Heart left ventricle (tissue), 16 donors: ENCODE measurements around the gene TRIOBP. TPM values are rescaled to one million over a fixed set of nuclear protein-coding genes. Genes with fewer than 3 reads are reported as not detected.

Experiments
- ATAC-seq, 4 donors: fragments of 200-7000 bp; cut with Tn5 transposase; one replicate each; pipeline ENCODE4 v1.9.1; 2020 to 2022; ENCODE audit warnings: moderate library complexity in 4 of 4, mild to moderate bottlenecking in 3 of 4, moderate number of reproducible peaks in 1 of 4
- DNase-seq, 5 donors: peaks; one replicate each; pipeline ENCODE4 v3.0.0-alpha.2; 2020
- H3K27ac ChIP-seq, 12 donors: fragments of 200-600 bp; sonication (generic) in 4 of 12; one replicate each; pipeline versions ENCODE4 v1.5.0 to v1.8.0; 2016 to 2022; ENCODE audit warnings: mild to moderate bottlenecking in 2 of 12
- H3K27me3 ChIP-seq, 9 donors: fragments of 200-600 bp; sonication (generic) in 2 of 9; one replicate each; pipeline versions ENCODE4 v1.5.1 to v1.8.0; 2016 to 2022; ENCODE audit warnings: mild to moderate bottlenecking in 3 of 9
- H3K36me3 ChIP-seq, 9 donors: fragments of 200-600 bp; sonication (generic) in 2 of 9; one replicate each; pipeline versions ENCODE4 v1.5.0 to v1.8.0; 2018 to 2022; ENCODE audit warnings: mild to moderate bottlenecking in 2 of 9
- H3K4me1 ChIP-seq, 12 donors: fragments of 200-600 bp; sonication (generic) in 4 of 12; one replicate each; pipeline versions ENCODE4 v1.5.0 to v1.8.0; 2016 to 2022; ENCODE audit warnings: mild to moderate bottlenecking in 3 of 12
- H3K4me3 ChIP-seq, 12 donors: fragments of 200-600 bp; sonication (generic) in 4 of 12; one replicate each; pipeline versions ENCODE4 v1.5.0 to v1.8.0; 2017 to 2022; ENCODE audit warnings: mild to moderate bottlenecking in 9 of 12, moderate library complexity in 4 of 12
- H3K9me3 ChIP-seq, 12 donors: fragments of 200-600 bp; sonication (generic) in 4 of 12; one replicate each; pipeline versions ENCODE4 v1.5.0 to v1.8.0; 2016 to 2022; ENCODE audit warnings: mild to moderate bottlenecking in 1 of 12
- POLR2A ChIP-seq, 2 donors: fragments of 450-650 bp; IDR thresholded peaks; one replicate each; pipeline ENCODE4 v1.6.1; 2017; ENCODE audit warnings: antibody characterized with exemption in 2 of 2, mild to moderate bottlenecking in 2 of 2, moderate library complexity in 2 of 2
- WGBS, 4 donors: extraction: QIAGEN DNeasy Blood & Tissue Kit in 2 of 4; methylation state at CpG; one replicate each; pipeline versions ENCODE4 v1.1.5 to v1.1.7; 2013 to 2018; 5-methylcytosine and 5-hydroxymethylcytosine counted together
- intact Hi-C, 10 donors: fragments of 100-400 bp; cut with DNase I; formaldehyde crosslinking; loops; one replicate each; pipeline versions ENCODE4 v1.11.1 to v1.14.2; 2022
- polyA plus RNA-seq, 2 donors: library from polyadenylated mRNA; stranded (reverse); fragments of 200-250 nt; gene quantifications; one replicate each; pipeline ENCODE4 v1.2.3, GENCODE V29; 2013
- total RNA-seq, 9 donors: library from RNA; depleted of rRNA in 2 of 9; stranded (reverse); fragments of >200 nt in 2 of 9; fragmentation: NEBNext Ultra II Directional in 3 of 9; extraction: Animal tissue kit (Norgen Biotek cat#: 25700) in 3 of 9; gene quantifications; one replicate each; pipeline versions ENCODE4 v1.1.0 to v1.2.4, GENCODE V29; 2016 to 2023
- TF ChIP-seq, protein P1 (sequence below), 12 donors: fragments of 200-600 bp; sonication (generic) in 4 of 12; IDR thresholded peaks; one replicate each; pipeline versions ENCODE4 v1.5.0 to v1.8.0; 2018 to 2022; ENCODE audit warnings: antibody characterized with exemption in 12 of 12, mild to moderate bottlenecking in 5 of 12
- donor health status: ischemic (EF 13 %, LVEDD 7.1; RV severe dilation, severe dysfunction).
- donor health status: healthy with polysubstance abuse.
- donor health status: DM: no; HTN: yes; CAD: no.
- donor health status: DM: no; HTN: no; CAD: no.
- donor health status: ischemic (EF 25% LVEDD 6.9; RV normal size, moderate dysfunction).
- donor health status: ischemic (EF 25% LVEDD 5.7; RV mildly dilated, moderate dysfunction).
- donor health status: healthy.
- donor health status: DM: yes; HTN: yes; CAD: no.
- donor health status: ischemic (EF 35%, LVEDD 5.7; RV mildly dilated, moderate dysfunction).
- donor health status: nonischemic (EF 11% LVEDD 7.7; RV severe dilation, severe dysfunction).
- donor health status: DM: yes; HTN: yes; CAD: no.
- donor health status: PGD.
- donor health status: ischemic (EF 29% LVEDD 5.4; RV normal size, mild dysfunction).
- donor health status: nonischemic (EF 23%, LVEDD 6.1; RV moderate dilation, normal function).

TRIOBP gene
- total and polyA plus RNA-seq, 11 donors, result 54.9 to 147 (median 94.7) TPM

DNA sequence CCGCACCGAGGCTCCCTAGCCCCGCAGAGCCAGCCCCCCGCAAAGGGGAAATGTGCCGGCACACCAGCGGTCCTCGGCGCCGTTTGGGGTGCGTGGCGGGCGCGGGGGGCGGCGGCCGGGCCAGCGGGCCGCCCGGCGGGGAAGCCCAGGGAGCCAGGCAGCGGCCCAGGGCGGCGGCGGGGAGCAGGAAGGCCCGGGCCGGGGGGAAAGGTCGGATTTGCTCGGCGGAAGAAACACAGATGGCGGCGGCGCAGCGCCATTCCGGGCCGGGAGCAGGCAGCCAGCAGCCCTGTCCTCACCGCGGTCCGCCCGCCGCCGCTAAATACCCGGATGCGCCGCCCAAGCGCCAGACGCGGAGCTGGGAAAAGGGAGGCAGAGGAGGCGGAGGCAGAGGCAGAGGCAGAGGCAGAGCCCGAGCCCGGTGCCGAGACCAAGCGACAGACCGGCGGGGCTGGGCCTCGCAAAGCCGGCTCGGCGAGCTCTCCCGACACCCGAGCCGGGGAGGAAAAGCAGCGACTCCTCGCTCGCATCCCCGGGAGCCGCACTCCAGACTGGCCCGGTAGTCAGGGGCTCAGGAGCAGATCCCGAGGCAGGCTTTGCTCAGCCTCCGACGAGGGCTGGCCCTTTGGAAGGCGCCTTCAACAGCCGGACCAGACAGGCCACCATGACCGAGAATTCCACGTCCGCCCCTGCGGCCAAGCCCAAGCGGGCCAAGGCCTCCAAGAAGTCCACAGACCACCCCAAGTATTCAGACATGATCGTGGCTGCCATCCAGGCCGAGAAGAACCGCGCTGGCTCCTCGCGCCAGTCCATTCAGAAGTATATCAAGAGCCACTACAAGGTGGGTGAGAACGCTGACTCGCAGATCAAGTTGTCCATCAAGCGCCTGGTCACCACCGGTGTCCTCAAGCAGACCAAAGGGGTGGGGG lies 108.3 kb downstream of the TRIOBP start:
- Histone ChIP-seq H3K27me3 (peaks cover 0 to 2% (median 0%) of the 10 kb centered on the region in 9 donors), H3K4me3 (peak overlapping the region; percentile 48 to 85 (median 74)), H3K4me1 (peaks cover 0 to 57% (median 30%) of the 10 kb centered on the region in 12 donors), H3K27ac (peak overlapping the region; percentile 62 to 97 (median 93)), H3K9me3 (no peaks in the 10 kb centered on the region), H3K36me3 (no peaks in the 10 kb centered on the region)
- WGBS, 4 donors, result 1 to 3% (median 2%) methylated on average over 29 to 87 of the region's 87 CpGs
- ATAC-seq, result peak; percentile 46 to 67 (median 64)
- peak; percentile 92 to 97 (median 93) for DNase-seq
- intact Hi-C loops, result loop anchor here in 3 of 10 donors (2.0 to 10.0 kb wide), 3 partner anchors 50 to 53 kb away; no protein-coding TSS in a partner anchor
- peak in 1 of 2 donors; percentile 78 for TF ChIP-seq POLR2A (IDR thresholded peaks at IDR 0.05)
- TF ChIP-seq, protein P1, sequence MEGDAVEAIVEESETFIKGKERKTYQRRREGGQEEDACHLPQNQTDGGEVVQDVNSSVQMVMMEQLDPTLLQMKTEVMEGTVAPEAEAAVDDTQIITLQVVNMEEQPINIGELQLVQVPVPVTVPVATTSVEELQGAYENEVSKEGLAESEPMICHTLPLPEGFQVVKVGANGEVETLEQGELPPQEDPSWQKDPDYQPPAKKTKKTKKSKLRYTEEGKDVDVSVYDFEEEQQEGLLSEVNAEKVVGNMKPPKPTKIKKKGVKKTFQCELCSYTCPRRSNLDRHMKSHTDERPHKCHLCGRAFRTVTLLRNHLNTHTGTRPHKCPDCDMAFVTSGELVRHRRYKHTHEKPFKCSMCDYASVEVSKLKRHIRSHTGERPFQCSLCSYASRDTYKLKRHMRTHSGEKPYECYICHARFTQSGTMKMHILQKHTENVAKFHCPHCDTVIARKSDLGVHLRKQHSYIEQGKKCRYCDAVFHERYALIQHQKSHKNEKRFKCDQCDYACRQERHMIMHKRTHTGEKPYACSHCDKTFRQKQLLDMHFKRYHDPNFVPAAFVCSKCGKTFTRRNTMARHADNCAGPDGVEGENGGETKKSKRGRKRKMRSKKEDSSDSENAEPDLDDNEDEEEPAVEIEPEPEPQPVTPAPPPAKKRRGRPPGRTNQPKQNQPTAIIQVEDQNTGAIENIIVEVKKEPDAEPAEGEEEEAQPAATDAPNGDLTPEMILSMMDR (IDR thresholded peaks at IDR 0.05), result no peak

GRCh38 chr22:37805810-37806277 lies 109.0 kb downstream of the TRIOBP start:
- TF ChIP-seq POLR2A (IDR thresholded peaks at IDR 0.05), result no peak
- TF ChIP-seq, protein P1 (IDR thresholded peaks at IDR 0.05), result no peak
- DNase-seq, result no peak
- H3K4me1 ChIP-seq, result peaks cover 0 to 57% (median 30%) of the 10 kb centered on the region in 12 donors
- H3K27ac ChIP-seq, result peak overlapping the region; percentile 62 to 97 (median 93)
- WGBS, 4 donors, result 23 to 40% (median 31%) methylated on average over 10 of the region's 10 CpGs
- no peak for ATAC-seq
- H3K27me3 ChIP-seq, result peaks cover 0 to 2% (median 0%) of the 10 kb centered on the region in 9 donors
- H3K9me3 ChIP-seq, result no peaks in the 10 kb centered on the region
- no peaks in the 10 kb centered on the region for H3K36me3 ChIP-seq
- peak overlapping the region; percentile 48 to 85 (median 74) for H3K4me3 ChIP-seq
- intact Hi-C loops, result loop anchor here in 2 of 10 donors (2.0 to 10.0 kb wide), 2 partner anchors 51 to 53 kb away; no protein-coding TSS in a partner anchor

DNA sequence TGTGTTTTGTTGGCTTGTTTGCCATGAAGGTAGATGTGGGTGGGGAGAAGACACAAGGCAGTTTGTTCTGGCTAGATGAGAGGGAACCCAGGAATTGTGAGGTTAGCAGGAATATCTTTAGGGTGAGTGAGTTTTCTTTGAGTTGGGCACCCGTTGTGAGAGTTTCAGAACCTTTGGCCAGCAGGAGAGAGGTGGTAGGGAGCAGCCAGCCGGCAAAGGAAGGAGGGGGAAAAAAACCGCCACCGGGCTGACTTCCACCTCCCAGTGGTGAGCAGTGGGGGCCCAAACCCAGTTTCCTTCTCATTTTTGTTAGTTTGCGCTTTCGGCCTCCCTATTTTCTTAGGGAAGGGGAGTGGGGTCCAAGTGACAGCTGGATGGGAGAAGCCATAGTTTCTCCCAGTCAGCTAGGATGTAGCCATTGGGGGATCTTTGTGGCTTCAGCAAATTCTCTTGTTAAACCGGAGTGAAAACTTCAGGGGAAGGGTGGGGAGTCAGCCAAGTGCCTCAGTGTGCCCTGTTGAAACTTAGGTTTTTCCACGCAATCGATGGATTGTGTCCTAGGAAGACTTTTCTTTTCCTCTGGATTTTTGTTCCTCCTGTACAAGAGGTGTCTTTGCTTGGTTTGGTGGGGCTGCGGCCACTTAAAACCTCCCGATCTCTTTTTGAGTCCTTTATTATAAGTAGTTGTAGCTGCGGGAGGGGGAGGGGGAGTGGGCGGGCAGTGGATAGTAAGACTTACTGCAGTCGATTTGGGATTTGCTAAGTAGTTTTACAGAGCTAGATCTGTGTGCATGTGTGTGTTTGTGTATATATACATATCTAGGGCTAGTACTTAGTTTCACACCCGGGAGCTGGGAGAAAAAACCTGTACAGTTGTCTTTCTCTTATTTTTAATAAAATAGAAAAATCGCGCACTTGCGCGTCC lies 109.8 kb downstream of the TRIOBP start:
- intact Hi-C loops, result loop anchor here in 1 of 10 donors (10.0 kb wide), 1 partner anchor 52 kb away; no protein-coding TSS in a partner anchor
- H3K4me1 ChIP-seq, result peaks cover 0 to 57% (median 30%) of the 10 kb centered on the region in 12 donors

More for the DNA sequence above, 109.8 kb downstream of the TRIOBP start:
- Histone ChIP-seq H3K36me3 (no peaks in the 10 kb centered on the region), H3K9me3 (no peaks in the 10 kb centered on the region), H3K27me3 (peaks cover 0 to 2% (median 0%) of the 10 kb centered on the region in 9 donors), H3K27ac (peak overlapping the region in 10 of 12 donors; percentile 23 to 97 (median 80)), H3K4me3 (peak overlapping the region; percentile 48 to 85 (median 74))
- no peak for ATAC-seq
- TF ChIP-seq POLR2A (IDR thresholded peaks at IDR 0.05), result no peak
- no peak for DNase-seq
- WGBS, 4 donors, result 1 to 3% (median 2%) methylated on average over 19 of the region's 19 CpGs
